Fibroblast of villous mesenchyme (primary cell): ENCODE measurements around the gene FREM2. TPM values are rescaled to one million over a fixed set of nuclear protein-coding genes. Genes with fewer than 3 reads are reported as not detected.

Experiments used
- DNase-seq: peaks from one replicate; pipeline ENCODE4 v3.0.0-alpha.2; 2010; ENCODE audit warnings: low read depth
- H3K4me3 ChIP-seq: 2 replicates; pipeline ENCODE4 v1.5.1; 2011; ENCODE audit warnings: low read depth, mild to moderate bottlenecking, low read length
- total RNA-seq: library from RNA; depleted of rRNA; stranded (reverse); fragments of >200 nt; gene quantifications from 2 replicates; pipeline ENCODE4 v1.2.3, GENCODE V29; 2012
- TF ChIP-seq, protein P1 (sequence below): IDR thresholded peaks from 2 replicates; pipeline ENCODE4 v1.5.1; 2012; ENCODE audit warnings: low read depth, mild to moderate bottlenecking, low read length; ENCODE audit not compliant: insufficient read depth

FREM2 gene
- total RNA-seq, 1 donor: not detected

DNA sequence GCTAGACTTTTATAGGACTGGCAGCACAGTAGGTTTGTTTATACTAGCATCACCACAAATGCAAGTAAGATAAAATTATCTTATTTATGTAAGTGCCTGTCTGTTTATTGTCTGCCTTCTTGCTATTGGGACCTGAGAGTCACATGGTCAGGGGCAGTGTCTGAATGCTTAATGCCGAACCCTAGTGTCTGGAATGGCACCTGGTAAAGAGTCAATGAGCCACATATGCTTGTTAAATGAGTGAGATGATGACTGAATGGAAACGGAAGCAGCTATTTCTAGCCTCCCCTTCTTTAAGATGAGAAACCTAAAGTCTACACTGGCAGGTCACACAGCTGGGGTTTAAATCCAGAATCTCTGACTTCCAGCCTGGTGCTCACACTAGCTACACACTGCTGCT lies 211.6 kb downstream of the FREM2 start:
- H3K4me3 ChIP-seq: no peak overlapping the region

DNA sequence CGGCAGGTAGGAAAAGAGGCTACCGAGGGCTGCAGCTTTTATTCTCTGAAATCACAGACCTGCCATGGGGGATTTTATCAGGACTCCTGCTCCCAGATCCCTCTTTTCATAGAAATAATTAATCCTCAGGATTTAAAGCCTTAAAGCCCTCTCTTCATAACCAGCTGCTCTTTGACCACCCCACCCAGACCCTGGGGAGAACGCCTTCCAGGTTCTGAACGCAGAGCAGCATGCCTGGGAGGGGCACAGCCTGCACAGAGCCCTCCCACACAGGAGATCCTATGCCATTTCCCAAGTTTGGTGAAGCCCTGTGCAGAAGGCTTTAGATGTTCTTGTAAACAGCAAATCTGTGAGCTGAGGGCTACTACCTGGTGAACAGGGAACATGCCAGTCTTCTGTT lies 212.7 kb downstream of the FREM2 start:
- no peak overlapping the region for H3K4me3 ChIP-seq
- TF ChIP-seq, protein P1, sequence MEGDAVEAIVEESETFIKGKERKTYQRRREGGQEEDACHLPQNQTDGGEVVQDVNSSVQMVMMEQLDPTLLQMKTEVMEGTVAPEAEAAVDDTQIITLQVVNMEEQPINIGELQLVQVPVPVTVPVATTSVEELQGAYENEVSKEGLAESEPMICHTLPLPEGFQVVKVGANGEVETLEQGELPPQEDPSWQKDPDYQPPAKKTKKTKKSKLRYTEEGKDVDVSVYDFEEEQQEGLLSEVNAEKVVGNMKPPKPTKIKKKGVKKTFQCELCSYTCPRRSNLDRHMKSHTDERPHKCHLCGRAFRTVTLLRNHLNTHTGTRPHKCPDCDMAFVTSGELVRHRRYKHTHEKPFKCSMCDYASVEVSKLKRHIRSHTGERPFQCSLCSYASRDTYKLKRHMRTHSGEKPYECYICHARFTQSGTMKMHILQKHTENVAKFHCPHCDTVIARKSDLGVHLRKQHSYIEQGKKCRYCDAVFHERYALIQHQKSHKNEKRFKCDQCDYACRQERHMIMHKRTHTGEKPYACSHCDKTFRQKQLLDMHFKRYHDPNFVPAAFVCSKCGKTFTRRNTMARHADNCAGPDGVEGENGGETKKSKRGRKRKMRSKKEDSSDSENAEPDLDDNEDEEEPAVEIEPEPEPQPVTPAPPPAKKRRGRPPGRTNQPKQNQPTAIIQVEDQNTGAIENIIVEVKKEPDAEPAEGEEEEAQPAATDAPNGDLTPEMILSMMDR: no peak
- DNase-seq: no peak

More for the DNA sequence above, 211.6 kb downstream of the FREM2 start:
- no peak for DNase-seq
- TF ChIP-seq, protein P1: no peak

DNA sequence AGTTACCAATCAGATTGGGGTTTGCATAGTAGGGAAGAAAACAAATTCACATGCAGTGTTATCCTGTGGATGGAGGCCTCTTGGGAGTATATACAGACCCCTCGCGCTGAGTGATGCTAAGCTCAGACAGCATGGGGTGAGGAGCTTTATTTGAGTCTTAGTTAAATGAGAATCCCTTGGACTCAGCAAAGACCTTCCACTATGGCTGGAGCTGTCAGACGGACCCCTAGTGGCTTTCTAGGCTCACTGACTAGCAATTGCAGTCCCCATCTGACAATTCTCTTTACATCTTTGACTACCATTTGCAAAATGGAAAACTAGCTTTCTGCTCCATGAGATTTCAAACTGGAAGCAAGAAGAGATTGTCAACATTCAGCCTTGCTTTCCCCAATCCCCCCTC lies 213.3 kb downstream of the FREM2 start:
- DNase-seq: no peak
- TF ChIP-seq, protein P1: peak; percentile 22
- no peak overlapping the region for H3K4me3 ChIP-seq

DNA sequence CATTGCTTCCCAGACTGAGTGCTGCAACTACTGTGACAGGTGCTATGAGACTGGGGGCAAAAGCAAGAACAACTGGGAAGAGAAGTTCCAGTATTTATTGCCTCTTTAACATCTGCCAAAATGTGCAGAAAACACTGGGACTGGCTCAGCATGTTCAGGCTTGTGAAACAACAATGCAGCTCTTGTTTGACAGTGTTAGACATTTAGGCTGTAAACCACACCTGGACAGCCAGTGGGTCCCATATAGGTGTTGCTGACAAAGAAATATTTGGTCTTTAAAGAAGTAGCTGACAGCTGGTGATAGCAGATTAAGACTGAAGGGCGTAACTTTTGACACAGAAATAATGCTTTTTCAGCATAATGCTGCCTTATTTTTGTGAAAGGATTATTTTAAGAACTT lies 215.7 kb downstream of the FREM2 start:
- TF ChIP-seq, protein P1: no peak
- no peak for DNase-seq
- H3K4me3 ChIP-seq: no peak overlapping the region

DNA sequence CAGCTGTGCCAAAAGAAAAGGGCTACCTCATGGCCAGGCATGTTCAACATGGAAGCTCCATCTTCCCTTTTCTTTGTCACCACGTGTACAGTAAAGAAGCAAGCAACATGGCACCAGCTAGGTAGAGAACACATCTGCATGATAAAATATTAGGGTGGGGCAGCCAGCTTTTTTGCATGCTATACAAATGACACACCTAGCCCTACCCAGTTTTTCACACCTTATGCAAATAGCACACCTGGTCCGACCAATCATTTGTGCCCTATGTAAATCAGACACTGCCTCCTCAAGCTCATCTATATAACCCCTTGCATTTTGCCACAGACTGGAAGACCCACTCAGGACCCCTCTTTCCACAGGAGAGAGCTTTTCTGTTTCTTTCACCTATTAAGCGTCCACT lies 218.2 kb downstream of the FREM2 start:
- TF ChIP-seq, protein P1: no peak
- DNase-seq: no peak

DNA sequence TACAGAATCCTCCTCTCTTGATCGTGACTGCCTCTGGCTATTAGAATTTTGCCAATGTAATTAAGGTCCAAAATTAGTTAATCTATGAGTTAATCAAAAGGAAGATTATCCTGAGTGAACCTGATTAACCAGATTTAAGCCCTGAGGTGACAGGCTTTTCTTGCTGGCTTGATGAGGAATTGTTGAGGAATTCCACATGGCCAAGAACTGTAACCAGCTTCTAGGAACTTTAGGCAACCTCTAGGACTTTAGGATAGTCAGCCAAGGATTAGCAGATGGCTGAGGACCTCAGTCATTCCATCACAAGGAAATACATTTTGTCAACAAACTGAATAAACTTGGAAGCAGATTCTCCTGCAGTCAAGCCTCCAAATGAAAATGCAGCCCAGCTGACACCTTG lies 219.0 kb downstream of the FREM2 start:
- DNase-seq: no peak
- no peak overlapping the region for H3K4me3 ChIP-seq
- TF ChIP-seq, protein P1: no peak

More for the DNA sequence above, 218.2 kb downstream of the FREM2 start:
- H3K4me3 ChIP-seq: no peak overlapping the region

DNA sequence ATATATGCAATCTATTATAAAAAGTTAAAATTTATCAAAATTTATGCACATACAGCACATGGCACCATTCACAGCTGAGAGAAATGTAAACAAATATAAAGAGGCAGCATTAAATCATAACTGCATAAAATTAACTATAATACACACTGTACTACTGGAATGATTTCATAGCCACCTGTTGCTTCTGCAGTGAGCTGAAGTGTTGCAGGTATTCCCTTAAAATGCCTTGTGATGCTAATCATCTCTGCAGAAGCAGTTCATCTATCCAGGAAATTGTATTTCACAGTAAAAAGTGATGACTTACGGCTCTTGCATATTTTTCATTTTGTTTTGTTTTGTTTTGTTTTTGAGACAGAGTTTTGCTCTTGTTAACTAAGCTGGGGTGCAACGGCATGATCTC lies 221.7 kb downstream of the FREM2 start:
- TF ChIP-seq, protein P1: no peak
- DNase-seq: no peak
- H3K4me3 ChIP-seq: no peak overlapping the region
